MM.1S (cell line): ENCODE results near the gene AARS2.

ENCODE experiments used
- CTCF ChIP-seq: fragments of 300-600 bp; sonication (generic); IDR thresholded peaks from 2 replicates; pipeline ENCODE4 v1.5.1; 2016; ENCODE audit warnings: antibody characterized with exemption, low read length, mixed read lengths
- EZH2 ChIP-seq: fragments of 300-600 bp; sonication (generic); optimal IDR thresholded peaks from 2 replicates; pipeline ENCODE3; 2017; ENCODE audit warnings: low read depth, mild to moderate bottlenecking, antibody characterized with exemption, low read length, mixed read lengths

GRCh38 chr6:44250067-44250717 is 63.0 kb downstream of the AARS2 start:
- TF ChIP-seq EZH2 = no peak
- TF ChIP-seq CTCF = no peak
